HepG2 (cell line): ENCODE results near the gene ARHGAP31. TPM values are rescaled to one million over a fixed set of nuclear protein-coding genes. Genes with fewer than 3 reads are reported as not detected.

Source experiments
- ATAC-seq: fragments of 200-7000 bp; cut with Tn5 transposase; 3 replicates; pipeline ENCODE4 v1.9.1; 2020; ENCODE audit warnings: mild to moderate bottlenecking, moderate library complexity
- BruUV-seq: library from RNA; stranded (reverse); fragments of 400-500 nt; replicated peaks from 2 replicates; lab custom pipeline; 2021; lab: Mats Ljungman, UMichigan
- CTCF ChIA-PET: fragments of 300-600 bp; formaldehyde crosslinking; extraction: SDS; loops from one replicate; lab custom pipeline; 2021; ENCODE audit warnings: low total read pairs, inconsistent platforms, low intra/inter-chr PET ratio; lab: Yijun Ruan, JAX
- POLR2A ChIA-PET: fragments of 350-600 bp; sonication (Branson Sonifier 250); formaldehyde crosslinking; loops from one replicate; lab custom pipeline; 2020; ENCODE audit warnings: antibody characterized with exemption, inconsistent platforms; lab: Yijun Ruan, JAX
- DNase-seq: peaks from one replicate; pipeline ENCODE4 v3.0.0-alpha.2; 2015; ENCODE audit warnings: low spot score
- FAIRE-seq: peaks from 3 replicates; lab custom pipeline; 2011; peaks lifted over from hg19 to GRCh38; lab: Jason Lieb, UNC
- H2AFZ ChIP-seq: one replicate; pipeline ENCODE4 v1.6.1; 2011; ENCODE audit warnings: low read length, inconsistent platforms
- H3K27ac ChIP-seq: fragments of 300-600 bp; 3 replicates; pipeline ENCODE4 v1.8.0; 2011; ENCODE audit warnings: mixed run types, mild to moderate bottlenecking, mixed read lengths, low read length, inconsistent platforms; ENCODE audit not compliant: insufficient read depth; ENCODE audit errors: extremely low read length
- H3K27me3 ChIP-seq, 2 experiments: fragments of 200-600 bp in 1 of 2; 2 replicates in 1 of 2; 3 replicates in 1 of 2; pipeline versions ENCODE4 v1.6.0 to v1.8.0; 2011; ENCODE audit warnings: low read length in 2 of 2, mild to moderate bottlenecking in 2 of 2, moderate library complexity in 2 of 2, inconsistent platforms in 1 of 2; ENCODE audit not compliant: insufficient read depth in 2 of 2, control insufficient read depth in 1 of 2
- H3K36me3 ChIP-seq, 2 experiments: fragments of 200-600 bp in 1 of 2; replicated peaks in 1 of 2; 2 replicates in 1 of 2; 3 replicates in 1 of 2; pipeline versions ENCODE4 v1.5.1 to v1.8.0; 2011; ENCODE audit warnings: low read length in 2 of 2, inconsistent platforms in 1 of 2; ENCODE audit not compliant: insufficient read depth in 2 of 2, control insufficient read depth in 1 of 2
- H3K4me1 ChIP-seq: 2 replicates; pipeline ENCODE4 v1.5.1; 2012; ENCODE audit warnings: low read length, inconsistent platforms; ENCODE audit not compliant: insufficient read depth
- H3K4me2 ChIP-seq: 2 replicates; pipeline ENCODE4 v1.6.0; 2011; ENCODE audit warnings: low read depth, low read length, inconsistent platforms
- H3K4me3 ChIP-seq, 3 experiments: fragments of 200-600 bp in 1 of 3; sonication (generic), shearing (Covaris generic) in 1 of 3; replicated peaks in 1 of 3; 2 replicates each; pipeline ENCODE4 v1.5.1; 2011 to 2016; ENCODE audit warnings: low read length in 3 of 3, inconsistent platforms in 2 of 3, low read depth in 2 of 3, mild to moderate bottlenecking in 2 of 3, control low read depth in 1 of 3, mixed read lengths in 1 of 3; ENCODE audit not compliant: insufficient read depth in 1 of 3
- H3K79me2 ChIP-seq: one replicate; pipeline ENCODE4 v1.6.1; 2011; ENCODE audit warnings: low read length, inconsistent platforms; ENCODE audit not compliant: insufficient read depth
- H3K9ac ChIP-seq: 2 replicates; pipeline ENCODE4 v1.6.0; 2011; ENCODE audit warnings: mild to moderate bottlenecking, low read depth, low read length, inconsistent platforms; ENCODE audit not compliant: insufficient read depth
- H3K9me3 ChIP-seq: 2 replicates; pipeline ENCODE4 v1.5.1; 2012; ENCODE audit warnings: mild to moderate bottlenecking, low read length
- H4K20me1 ChIP-seq: 2 replicates; pipeline ENCODE4 v1.6.0; 2011; ENCODE audit warnings: inconsistent platforms, mild to moderate bottlenecking, low read length, moderate library complexity; ENCODE audit not compliant: insufficient read depth
- ARID2 ChIP-seq: sonication (generic); formaldehyde crosslinking; IDR thresholded peaks from 2 replicates; pipeline ENCODE4 v1.8.1; 2022; ENCODE audit warnings: mild to moderate bottlenecking, missing genetic modification reagents, borderline replicate concordance
- GATAD1 ChIP-seq: IDR thresholded peaks from 2 replicates; pipeline ENCODE4 v1.6.1; 2016; ENCODE audit warnings: missing genetic modification reagents, missing compliant biosample characterization
- GTF3A ChIP-seq: sonication (generic); formaldehyde crosslinking; conservative IDR thresholded peaks from 2 replicates; pipeline ENCODE4 v1.4.0; 2020; ENCODE audit warnings: mild to moderate bottlenecking, missing genetic modification reagents
- ISX ChIP-seq: sonication (generic); formaldehyde crosslinking; conservative IDR thresholded peaks from 2 replicates; pipeline ENCODE4 v1.5.0; 2020; ENCODE audit warnings: missing genetic modification reagents
- KDM2A ChIP-seq: sonication (generic); formaldehyde crosslinking; IDR thresholded peaks from 2 replicates; pipeline ENCODE4 v1.4.0; 2020; ENCODE audit warnings: low read depth, missing genetic modification reagents, borderline replicate concordance
- LRRFIP1 ChIP-seq: sonication (generic); formaldehyde crosslinking; conservative IDR thresholded peaks from 2 replicates; pipeline ENCODE4 v1.4.0; 2020; ENCODE audit warnings: missing genetic modification reagents
- NFYB ChIP-seq: sonication (generic); formaldehyde crosslinking; IDR thresholded peaks from 2 replicates; pipeline ENCODE4 v1.4.0; 2020; ENCODE audit warnings: missing genetic modification reagents
- PPARG ChIP-seq: conservative IDR thresholded peaks from 2 replicates; pipeline ENCODE4 v1.6.1; 2016; ENCODE audit warnings: missing biosample characterization, missing genetic modification reagents
- REL ChIP-seq: sonication (generic); formaldehyde crosslinking; conservative IDR thresholded peaks from 2 replicates; pipeline ENCODE4 v1.8.0; 2022; ENCODE audit warnings: mild to moderate bottlenecking, missing genetic modification reagents, moderate library complexity
- SRSF1 ChIP-seq: fragments of 200-400 bp; formaldehyde crosslinking; optimal IDR thresholded peaks from 2 replicates; pipeline ENCODE3; 2017; ENCODE audit warnings: mild to moderate bottlenecking, low read depth, low read length, moderate library complexity
- TEAD2 ChIP-seq: sonication (generic); formaldehyde crosslinking; IDR thresholded peaks from 2 replicates; pipeline ENCODE4 v1.9.0; 2021; ENCODE audit warnings: missing genetic modification reagents
- ZBTB14 ChIP-seq: sonication (generic); formaldehyde crosslinking; IDR thresholded peaks from 2 replicates; pipeline ENCODE4 v1.4.0; 2020; ENCODE audit warnings: missing genetic modification reagents
- ZC3H4 ChIP-seq: sonication (generic); formaldehyde crosslinking; IDR thresholded peaks from 2 replicates; pipeline ENCODE4 v1.4.0; 2020; ENCODE audit warnings: missing genetic modification reagents, borderline replicate concordance
- ZFP82 ChIP-seq: sonication (generic); formaldehyde crosslinking; IDR thresholded peaks from 2 replicates; pipeline ENCODE4 v1.5.1; 2020; ENCODE audit warnings: mild to moderate bottlenecking, missing genetic modification reagents, borderline replicate concordance
- ZHX1 ChIP-seq: sonication (generic); formaldehyde crosslinking; IDR thresholded peaks from 2 replicates; pipeline ENCODE4 v1.8.1; 2022; ENCODE audit warnings: low read depth, mild to moderate bottlenecking, missing genetic modification reagents
- ZNF598 ChIP-seq: sonication (generic); formaldehyde crosslinking; IDR thresholded peaks from 2 replicates; pipeline ENCODE4 v1.5.1; 2020; ENCODE audit warnings: mild to moderate bottlenecking, missing genetic modification reagents, borderline replicate concordance
- ZSCAN9 ChIP-seq: IDR thresholded peaks from 2 replicates; pipeline ENCODE4 v1.6.1; 2016; ENCODE audit warnings: borderline replicate concordance
- WGBS: methylation state at CpG from one replicate; pipeline ENCODE4 v1.1.6; 2017; ENCODE audit warnings: low lambda C conversion rate; 5-methylcytosine and 5-hydroxymethylcytosine counted together
- in situ Hi-C: cut with HindIII; loops from 2 replicates; pipeline ENCODE4 v1.10.0; 2017; ENCODE audit warnings: low pct_unique_long_range_greater_than_20kb; ENCODE audit not compliant: extremely low pct_ligation_motif_present
- intact Hi-C: fragments of 100-400 bp; cut with micrococcal nuclease; formaldehyde crosslinking; loops from one replicate; pipeline ENCODE4 v1.10.0; 2022; ENCODE audit not compliant: unreplicated experiment
- polyA plus RNA-seq, 8 experiments: library from polyadenylated mRNA; depleted of rRNA in 3 of 8; stranded (reverse) in 7 of 8; unstranded in 1 of 8; fragments of >200 nt; fragmentation: Illumina TruSeq in 4 of 8; extraction: Trizol in 4 of 8; gene quantifications; 2 replicates each; pipeline versions ENCODE4 v1.2.1 to v1.2.3, GENCODE V29; 2011 to 2016; ENCODE audit warnings: low read depth in 4 of 8, missing spikeins in 1 of 8, mixed read lengths in 1 of 8; ENCODE audit not compliant: insufficient read depth in 1 of 8
- total RNA-seq, 5 experiments: library from RNA; depleted of rRNA; stranded (reverse); fragments of >200 nt; fragmentation: Illumina TruSeq; extraction: Trizol; gene quantifications; 2 replicates each; pipeline ENCODE4 v1.2.3, GENCODE V29; 2016; ENCODE audit warnings: low read depth in 1 of 5
- TF ChIP-seq, protein P1 (sequence below): sonication (generic); formaldehyde crosslinking; IDR thresholded peaks from 2 replicates; pipeline ENCODE4 v1.4.0; 2020; ENCODE audit warnings: missing genetic modification reagents; ENCODE audit errors: not compliant biosample characterization

ARHGAP31 gene
- total and polyA plus RNA-seq, 2 of the 13 experiments (the other 11 are each of a cell fraction or from before 2014, with no cell fraction given), result not detected

GRCh38 chr3:119365418-119365817 is 71.2 kb downstream of the ARHGAP31 start:
- no peak for DNase-seq
- Histone ChIP-seq H3K9ac (no peak overlapping the region), H3K27ac (no peak overlapping the region), H3K36me3 (no peaks in the 10 kb centered on the region), H3K9me3 (no peaks in the 10 kb centered on the region), H3K4me3 (no peak overlapping the region), H2AFZ (no peak overlapping the region), H3K4me1 (no peaks in the 10 kb centered on the region), H3K79me2 (no peaks in the 10 kb centered on the region), H3K27me3 (no peaks in the 10 kb centered on the region), H3K4me2 (no peak overlapping the region), H4K20me1 (no peaks in the 10 kb centered on the region)
- TF ChIP-seq ZBTB14 (CRISPR knock-in tag), result no peak
- TF ChIP-seq ZC3H4 (CRISPR knock-in tag), result no peak
- no peak for TF ChIP-seq NFYB (CRISPR knock-in tag)
- no peak for TF ChIP-seq ISX (CRISPR knock-in tag)
- no peak for TF ChIP-seq ZHX1 (CRISPR knock-in tag)
- TF ChIP-seq PPARG (CRISPR knock-in tag), result no peak
- TF ChIP-seq, protein P1, sequence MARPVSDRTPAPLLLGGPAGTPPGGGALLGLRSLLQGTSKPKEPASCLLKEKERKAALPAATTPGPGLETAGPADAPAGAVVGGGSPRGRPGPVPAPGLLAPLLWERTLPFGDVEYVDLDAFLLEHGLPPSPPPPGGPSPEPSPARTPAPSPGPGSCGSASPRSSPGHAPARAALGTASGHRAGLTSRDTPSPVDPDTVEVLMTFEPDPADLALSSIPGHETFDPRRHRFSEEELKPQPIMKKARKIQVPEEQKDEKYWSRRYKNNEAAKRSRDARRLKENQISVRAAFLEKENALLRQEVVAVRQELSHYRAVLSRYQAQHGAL, result no peak
- TF ChIP-seq ZFP82 (CRISPR knock-in tag), result no peak
- TF ChIP-seq GTF3A, result no peak
- TF ChIP-seq GATAD1, result no peak
- no peak for TF ChIP-seq LRRFIP1 (CRISPR knock-in tag)
- no peak for TF ChIP-seq ZSCAN9 (CRISPR knock-in tag)
- no peak for TF ChIP-seq KDM2A (CRISPR knock-in tag)
- no peak for TF ChIP-seq REL (CRISPR knock-in tag)
- TF ChIP-seq ZNF598 (CRISPR knock-in tag), result no peak
- no peak for TF ChIP-seq ARID2 (CRISPR knock-in tag)
- no peak for TF ChIP-seq TEAD2
- TF ChIP-seq SRSF1, result no peak
- ChIA-PET POLR2A (no interaction called here), CTCF (no interaction called here)
- ATAC-seq, result no peak
- intact Hi-C loops, result no loop called here
- 26% methylated on average over 3 of the region's 3 CpGs for WGBS
- in situ Hi-C loops, result no loop called here
- BruUV-seq, result no TSS peak
- FAIRE-seq, result no peak
